Measurements from ENCODE around the gene ANXA3.
"Not testable (repeated sequence)": the region's sequence is repeated elsewhere in the genome, so short reads cannot be mapped to it uniquely, and the experiment has no call there.

Gene ANXA3, protein sequence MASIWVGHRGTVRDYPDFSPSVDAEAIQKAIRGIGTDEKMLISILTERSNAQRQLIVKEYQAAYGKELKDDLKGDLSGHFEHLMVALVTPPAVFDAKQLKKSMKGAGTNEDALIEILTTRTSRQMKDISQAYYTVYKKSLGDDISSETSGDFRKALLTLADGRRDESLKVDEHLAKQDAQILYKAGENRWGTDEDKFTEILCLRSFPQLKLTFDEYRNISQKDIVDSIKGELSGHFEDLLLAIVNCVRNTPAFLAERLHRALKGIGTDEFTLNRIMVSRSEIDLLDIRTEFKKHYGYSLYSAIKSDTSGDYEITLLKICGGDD

DNA sequence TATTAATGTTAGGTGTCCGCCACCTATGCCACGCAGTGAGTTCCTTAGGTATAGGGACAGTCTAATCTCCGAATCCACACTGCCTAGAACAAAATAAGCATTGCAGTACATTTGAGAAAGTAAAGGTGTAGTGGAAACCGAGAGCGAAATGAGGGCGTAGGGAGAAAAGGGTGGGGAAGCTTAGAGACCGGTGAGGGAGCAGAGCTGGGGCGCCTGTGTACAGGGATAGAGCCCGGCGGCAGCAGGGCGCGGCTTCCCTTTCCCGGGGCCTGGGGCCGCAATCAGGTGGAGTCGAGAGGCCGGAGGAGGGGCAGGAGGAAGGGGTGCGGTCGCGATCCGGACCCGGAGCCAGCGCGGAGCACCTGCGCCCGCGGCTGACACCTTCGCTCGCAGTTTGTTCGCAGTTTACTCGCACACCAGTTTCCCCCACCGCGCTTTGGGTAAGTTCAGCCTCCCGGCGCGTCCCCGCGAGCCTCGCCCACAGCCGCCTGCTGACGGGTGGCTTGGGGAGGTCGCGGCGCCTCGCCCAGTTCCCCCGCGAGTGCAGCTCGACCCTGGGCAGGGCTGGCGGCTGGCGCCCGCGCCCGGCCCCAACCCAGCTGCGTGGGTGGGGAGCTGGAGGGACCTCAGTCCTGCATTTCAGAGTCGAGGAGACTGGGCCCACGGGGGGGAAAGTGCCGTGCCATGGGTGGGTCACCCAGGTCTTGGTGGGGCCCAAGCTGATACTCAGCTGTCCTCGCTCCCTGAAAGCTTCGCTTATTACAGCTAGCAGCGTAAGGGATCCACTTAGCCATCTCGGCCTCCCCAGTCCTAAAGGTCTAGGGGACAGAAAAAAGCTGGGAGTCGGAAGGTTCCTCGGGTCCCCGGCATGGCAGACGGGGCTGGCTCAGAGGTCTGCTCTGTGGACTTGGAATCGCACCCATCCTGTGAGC, at the start of gene ANXA3:
Gene ANXA3, plus strand, starts transcription at position 351 of the 932 bp plus-strand sequence. CDS start 2,704 bp downstream, outside the sequence.
- no peak for DNase-seq (ENCODE audit: low read depth in 2 of 2, low spot score in 1 of 2)

DNA sequence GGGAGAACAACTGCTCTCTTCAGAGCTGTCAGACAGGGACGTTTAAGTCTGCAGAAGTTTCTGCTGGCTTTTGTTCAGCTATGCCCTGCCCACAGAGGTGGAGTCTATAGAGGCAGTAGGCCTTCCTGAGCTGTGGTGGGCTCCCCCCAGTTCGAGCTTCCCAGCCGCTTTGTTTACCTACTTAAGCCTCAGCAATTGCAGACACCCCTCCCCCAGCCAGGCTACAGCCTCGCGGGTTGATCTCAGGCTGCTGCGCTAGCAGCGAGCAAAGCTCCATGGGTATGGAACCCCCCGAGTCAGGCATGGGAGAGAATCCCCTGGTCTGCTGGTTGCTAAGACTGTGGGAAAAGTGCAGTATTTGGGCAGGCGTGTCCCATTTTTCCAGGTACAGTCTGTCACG, 45.3 kb upstream of the ANXA3 start:
- DNase-seq (ENCODE audit: low read depth in 2 of 2, low spot score in 1 of 2), result not testable (repeated sequence)

DNA sequence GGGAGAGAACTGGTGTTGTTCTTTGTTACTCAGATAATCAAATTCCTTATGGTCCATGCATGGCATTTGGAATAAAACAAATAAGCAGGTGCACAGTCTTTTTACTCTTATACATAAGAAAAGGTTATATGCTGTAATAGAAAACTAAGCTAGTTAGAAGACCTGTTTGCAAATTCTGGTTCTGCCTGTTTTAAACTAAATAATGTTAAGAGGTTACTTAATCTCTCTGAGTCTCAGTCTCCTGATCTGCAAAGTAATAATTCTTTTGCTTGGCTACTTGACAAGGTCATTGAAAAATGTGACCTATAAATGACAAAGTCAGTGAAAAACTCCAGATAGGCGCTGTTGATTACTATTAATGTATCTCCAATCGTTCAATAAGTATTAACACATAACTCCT, 42.5 kb upstream of the ANXA3 start:
- no peak for DNase-seq (ENCODE audit: low read depth in 2 of 2, low spot score in 1 of 2)

DNA sequence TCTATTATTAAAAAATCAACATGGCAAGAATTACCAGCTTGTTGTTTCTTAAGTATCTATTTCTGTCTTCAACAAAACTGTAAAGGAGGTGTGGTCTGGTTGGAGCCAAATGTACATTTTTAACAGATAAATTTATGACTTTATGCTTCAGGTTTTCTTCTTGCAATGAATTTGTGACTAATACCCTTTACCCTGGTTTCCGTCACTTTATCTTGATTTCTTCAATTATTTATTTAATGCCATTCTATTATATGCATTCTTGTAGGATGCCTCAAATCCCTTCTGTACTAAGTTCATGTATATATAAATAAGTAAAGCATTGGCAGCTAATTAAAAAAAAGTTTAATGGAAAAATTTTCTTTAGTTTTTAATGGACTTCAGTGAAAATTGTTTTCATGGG, 41.5 kb upstream of the ANXA3 start:
- no peak for DNase-seq (ENCODE audit: low read depth in 2 of 2, low spot score in 1 of 2)

DNA sequence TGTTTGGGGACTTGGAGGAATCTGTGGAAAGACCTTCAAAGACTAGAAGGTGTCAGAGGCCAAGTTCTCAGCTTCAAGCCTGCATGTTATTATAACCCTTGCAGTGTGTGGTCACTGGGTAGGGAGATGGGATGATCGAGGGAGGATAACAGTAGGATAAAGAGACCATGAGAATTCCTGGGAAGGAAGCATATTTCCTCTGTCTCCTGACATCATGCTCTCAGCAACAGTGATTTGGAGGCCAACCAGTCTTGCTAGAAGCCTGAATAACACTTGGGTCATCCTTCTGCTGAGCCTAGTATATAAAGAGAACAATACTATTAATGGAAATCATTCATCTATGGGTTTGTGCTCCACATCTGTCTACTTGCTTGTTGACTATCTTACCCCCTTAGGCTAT, 40.9 kb upstream of the ANXA3 start:
- no peak for DNase-seq (ENCODE audit: low read depth in 2 of 2, low spot score in 1 of 2)

DNA sequence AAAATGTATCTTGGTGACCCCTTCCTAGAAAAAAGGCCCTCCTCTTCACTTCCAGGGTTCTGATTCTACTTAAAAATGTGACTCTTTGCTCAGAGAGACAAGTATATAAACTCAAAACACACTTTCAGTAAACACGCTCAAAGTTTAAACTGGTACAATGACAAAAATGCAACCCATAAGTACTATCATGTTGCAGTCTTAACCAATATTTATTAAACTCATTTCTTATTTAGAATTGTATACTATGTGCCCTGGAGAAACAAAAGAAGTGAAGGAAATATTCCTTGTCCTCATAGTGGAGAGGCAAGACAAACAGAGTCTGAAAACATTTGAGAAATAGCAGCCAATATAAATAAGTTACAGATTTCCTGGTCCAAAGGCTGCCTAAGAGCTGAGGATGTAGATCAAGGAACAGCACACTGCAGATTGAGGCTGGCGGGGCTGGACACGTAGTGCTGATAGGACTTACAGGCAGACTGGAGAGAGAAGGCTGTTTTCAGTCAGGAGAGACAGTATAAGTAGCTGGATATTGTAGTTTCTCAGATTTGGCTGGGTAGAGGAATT, 39.1 kb upstream of the ANXA3 start:
- DNase-seq (ENCODE audit: low read depth in 2 of 2, low spot score in 1 of 2), result no peak

DNA sequence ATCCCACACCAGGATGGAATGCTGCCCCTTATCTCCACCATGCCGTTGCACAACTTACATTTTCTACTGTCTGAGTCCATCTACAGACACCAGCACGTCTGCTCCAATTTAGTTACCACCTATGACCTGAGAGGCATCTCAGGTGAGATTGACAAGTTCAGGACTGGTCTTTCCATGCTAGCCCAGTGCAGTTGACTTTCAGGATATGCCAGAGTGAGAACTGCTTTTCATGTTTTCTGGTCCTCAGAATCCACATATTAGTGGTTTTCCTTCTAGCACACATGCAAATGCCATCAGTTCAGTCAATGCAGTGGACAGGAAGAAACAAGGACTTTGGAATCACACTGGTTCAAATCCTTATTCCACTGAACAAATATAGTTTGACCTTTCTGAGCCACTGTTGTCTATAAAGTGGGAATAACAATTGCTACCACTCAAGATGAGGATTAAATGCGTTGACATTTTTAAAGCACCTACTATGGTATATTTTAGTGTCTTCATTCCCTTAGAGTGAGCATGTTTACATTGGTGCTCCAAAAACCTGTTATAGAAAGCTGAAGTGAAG, 38.1 kb upstream of the ANXA3 start:
- no peak for DNase-seq (ENCODE audit: low read depth in 2 of 2, low spot score in 1 of 2)

DNA sequence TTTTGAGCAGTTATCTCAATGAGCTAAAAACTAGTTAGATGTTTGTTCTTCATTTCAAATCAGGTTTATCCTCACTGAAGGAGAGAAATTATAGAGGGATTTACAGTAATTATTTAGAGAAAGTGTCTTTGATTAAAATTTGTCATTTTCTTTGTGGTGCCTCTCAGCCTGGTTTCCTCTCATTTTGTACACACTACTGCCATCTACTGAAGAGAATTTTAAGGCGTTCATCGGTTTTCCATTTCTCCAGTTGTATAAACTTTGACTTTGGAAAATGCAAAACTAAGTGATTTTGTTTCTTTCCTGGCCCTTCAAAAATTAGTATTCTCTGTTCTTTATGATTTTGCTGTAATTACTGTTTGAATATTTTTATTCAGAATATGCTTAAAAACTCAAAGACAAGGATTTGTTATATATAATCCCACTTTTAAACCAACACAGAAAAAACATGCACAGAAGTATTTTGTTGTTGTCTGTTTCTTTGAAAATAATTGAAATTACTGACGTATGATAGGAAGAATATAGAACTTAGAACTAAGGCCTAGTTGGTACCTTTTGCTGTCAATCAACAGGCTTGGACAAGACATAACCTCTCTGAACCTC, 34.4 kb upstream of the ANXA3 start:
- no peak for DNase-seq (ENCODE audit: low read depth in 2 of 2, low spot score in 1 of 2)

DNA sequence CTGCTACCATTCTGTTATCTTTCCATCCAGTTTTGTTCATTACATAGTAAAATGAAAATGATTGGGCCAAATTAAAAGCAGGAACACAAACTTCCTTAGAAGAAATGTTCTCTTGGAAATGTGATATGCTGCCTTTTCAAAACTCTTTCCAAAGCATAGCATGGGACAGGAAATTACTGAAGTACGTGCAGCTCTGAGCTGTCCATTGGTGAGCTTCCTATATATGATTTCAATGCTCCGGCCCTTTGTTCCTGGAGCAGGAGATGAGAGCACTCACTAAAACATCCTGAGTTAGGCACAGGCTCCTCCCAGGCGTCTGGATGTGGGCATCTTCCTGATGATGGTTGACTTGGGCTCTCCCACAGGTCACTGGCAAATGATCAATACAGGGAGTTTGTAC, 33.0 kb upstream of the ANXA3 start:
- DNase-seq (ENCODE audit: low read depth in 2 of 2, low spot score in 1 of 2), result no peak

DNA sequence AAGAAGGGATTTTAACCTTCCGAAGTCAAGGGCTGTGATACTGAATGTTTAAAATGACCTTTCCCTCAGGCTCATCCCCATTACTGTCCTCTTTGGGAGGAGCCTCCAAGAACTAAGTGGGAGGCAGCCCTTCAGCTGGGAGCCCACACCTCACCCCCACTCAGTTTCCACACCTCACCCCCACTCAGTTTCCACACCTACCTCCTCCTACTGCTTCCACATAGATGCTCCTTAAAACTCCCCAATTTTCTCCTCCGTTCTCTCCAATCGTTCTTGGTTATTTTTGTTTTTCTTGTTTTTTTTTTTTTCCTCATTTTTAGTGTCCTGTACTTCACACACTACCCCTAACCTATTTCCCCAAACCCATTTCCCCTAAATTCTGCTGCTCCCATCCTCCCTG, 31.6 kb upstream of the ANXA3 start:
- DNase-seq (ENCODE audit: low read depth in 2 of 2, low spot score in 1 of 2), result no peak

DNA sequence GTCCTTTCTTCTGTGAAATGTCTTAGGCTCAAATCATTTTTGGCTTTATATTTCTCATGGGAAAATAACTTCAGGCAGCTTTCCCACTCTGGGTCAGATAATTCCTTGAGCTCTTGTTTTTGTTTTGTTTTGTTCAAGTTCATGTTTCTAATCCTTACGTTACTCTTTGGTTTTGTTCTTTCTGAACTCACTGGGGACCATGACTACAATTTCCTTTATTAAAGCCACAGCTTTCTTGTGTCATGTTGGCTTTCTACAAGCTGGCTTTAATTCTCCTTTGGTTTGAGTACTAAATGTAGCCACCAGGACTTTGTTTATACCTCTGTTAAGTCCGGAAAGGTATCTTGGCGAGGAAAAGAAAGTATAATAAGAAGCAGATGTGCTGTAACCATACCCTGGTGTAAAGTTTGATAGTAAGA, 30.8 kb upstream of the ANXA3 start:
- DNase-seq (ENCODE audit: low read depth in 2 of 2, low spot score in 1 of 2), result no peak

DNA sequence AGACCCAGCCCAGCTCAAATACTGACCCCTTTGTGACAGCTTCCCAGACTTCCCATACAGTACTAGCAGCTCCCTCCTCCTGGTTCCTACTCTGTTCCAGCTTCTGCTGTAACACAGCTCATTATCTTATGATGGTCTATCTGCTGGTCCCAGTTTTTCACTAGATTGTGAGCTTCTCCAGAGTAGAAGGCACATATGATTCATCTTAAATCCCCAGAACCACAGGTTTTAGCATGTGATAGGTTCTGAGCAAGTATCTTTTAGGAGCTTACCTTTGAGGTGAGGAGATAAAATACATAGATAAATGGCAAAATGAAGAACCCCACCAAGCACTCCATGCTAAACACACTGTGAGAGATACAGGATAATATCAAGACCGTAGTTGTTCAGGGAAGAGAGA, 27.6 kb upstream of the ANXA3 start:
- DNase-seq (ENCODE audit: low read depth in 2 of 2, low spot score in 1 of 2), result no peak

DNA sequence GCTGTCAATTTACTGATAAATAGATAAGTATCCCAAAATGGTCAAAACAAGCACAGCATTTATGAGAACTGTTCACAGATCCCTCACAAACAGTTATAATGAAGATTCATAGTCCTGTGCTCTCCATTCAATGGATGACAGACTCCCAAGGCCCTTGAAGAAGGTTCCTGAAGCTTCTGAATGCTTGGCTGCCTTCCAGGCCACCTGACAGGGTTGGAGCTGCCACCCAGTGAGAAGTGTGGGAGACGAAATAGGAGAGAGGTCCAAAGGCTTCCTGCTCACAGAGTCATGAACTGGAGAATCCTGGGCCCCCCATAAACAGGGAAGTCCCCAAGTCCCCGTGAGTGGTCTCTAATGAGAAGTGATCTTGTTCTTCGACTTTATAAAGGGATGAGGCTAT, 26.0 kb upstream of the ANXA3 start:
- no peak for DNase-seq (ENCODE audit: low read depth in 2 of 2, low spot score in 1 of 2)

DNA sequence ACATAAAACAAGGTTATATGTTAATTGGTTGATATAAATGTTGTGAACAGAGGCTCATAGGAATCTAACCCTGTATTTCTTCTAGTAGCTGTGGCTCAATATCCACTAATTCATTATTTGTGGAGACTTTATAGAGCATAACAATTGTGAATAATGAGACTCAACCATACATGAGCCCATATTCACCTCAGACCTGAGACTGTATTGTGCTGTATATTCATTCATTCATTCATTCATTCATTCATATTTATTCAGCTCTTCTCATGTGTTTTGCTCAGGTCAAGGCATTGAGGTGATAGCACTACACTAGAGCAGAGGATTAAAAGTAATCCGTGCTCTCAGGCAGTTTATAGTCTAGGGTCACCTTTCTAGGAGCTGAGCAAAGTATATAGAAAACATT, 24.5 kb upstream of the ANXA3 start:
- no peak for DNase-seq (ENCODE audit: low read depth in 2 of 2, low spot score in 1 of 2)

DNA sequence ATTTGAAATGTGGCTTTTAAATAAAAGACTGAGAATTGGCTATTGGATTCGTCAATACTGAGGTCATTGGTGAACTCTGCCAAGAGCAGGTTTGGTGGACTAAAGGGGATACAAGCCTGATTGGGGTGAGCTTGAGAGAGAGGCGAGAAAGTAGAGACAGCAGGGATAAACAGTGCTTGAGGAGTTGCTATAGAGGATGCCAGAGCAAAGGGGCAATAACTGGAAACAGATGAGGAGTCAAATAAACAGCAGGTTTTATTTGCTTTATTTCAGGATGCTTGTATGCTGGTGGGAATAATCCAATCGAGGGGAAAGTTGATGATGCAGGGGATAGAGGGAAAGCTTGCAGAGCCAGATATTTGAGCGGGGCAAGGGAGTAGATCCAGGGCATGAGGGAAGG, 24.0 kb upstream of the ANXA3 start:
- DNase-seq (ENCODE audit: low read depth in 2 of 2, low spot score in 1 of 2), result no peak

DNA sequence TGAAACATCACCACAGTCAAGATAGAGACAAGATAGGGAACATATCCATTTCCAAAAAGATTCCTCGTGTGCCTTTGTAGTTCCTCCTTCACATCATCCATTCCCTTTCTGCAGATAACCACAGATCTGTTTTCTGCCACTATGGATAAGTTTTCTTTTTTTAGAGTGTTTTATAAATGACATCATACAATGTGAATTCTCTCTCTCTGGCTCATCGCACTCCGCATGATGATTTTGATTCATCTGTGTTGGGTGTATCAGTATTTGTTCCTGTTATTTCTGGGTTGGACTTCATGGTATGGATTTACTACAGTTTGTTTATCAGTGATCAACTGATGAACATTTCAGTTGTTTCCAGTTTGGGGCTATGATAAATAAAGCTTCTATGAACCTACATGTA, 23.2 kb upstream of the ANXA3 start:
- no peak for DNase-seq (ENCODE audit: low read depth in 2 of 2, low spot score in 1 of 2)

DNA sequence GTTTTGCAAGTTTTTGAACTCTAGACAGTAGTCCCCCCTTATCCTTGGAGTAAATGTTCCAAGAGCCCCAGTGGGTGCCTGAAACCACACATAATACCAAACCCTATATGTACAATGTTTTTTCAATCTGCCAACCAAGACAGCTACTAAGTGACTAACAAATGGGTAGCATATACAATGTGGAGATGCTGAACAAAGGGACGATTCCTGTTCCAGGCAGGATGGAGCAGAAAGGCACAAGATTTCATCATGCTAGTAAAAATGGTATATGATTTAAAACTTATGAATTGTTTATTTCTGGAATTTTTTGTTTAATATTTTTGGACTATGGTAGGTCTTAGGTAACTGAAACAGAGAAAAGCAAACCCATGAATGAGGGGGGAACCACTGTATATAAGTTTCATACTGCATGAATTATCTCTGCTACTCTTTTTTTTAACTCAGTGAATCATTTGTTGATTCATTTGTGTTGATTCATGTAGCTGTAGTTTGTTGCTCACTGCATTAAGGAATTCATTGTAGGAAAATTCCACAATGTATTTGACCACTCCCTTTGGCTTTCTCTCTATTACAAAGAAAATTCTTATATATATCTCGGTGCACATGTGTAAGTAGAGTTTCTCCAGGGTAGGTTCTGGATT, 21.9 kb upstream of the ANXA3 start:
- no peak for DNase-seq (ENCODE audit: low read depth in 2 of 2, low spot score in 1 of 2)

DNA sequence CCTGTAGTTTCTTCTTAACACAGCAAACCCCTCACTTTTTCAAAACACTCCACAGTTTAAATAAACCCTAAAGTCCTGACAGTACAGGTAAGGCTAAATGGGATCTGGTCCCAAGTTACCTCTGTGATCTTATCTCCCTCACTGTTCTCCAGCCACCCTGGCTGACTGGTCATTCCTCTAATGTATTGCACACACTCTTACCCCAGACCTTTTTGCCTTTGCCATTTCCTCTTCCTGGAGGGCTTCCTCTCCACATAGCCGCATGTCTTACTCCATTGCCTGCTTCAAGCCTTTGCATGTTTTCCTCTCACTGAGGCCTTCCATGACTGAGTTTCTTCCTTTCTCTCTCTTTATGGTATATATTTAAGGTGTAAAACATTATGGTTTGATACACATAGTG, 19.5 kb upstream of the ANXA3 start:
- DNase-seq (ENCODE audit: low read depth in 2 of 2, low spot score in 1 of 2), result no peak

DNA sequence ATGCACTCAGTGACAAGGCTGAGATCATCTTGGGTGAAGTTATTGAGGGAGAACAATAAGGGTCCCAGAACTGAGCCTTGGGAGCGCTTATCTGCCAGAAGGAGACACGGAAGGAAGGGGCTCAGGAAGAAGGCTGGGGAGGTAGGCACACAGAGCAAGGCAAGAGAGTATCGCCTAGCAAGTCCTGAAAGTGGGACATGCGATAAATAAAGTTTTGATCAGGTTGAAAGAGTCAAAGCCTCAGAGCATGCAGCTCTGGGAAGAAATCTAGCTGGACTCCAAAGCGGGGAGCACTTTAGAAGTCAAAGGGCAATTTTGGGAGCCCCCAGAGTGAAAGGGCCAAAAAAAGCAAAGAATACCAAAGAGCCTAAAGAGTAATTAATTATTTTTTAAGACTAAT, 17.7 kb upstream of the ANXA3 start:
- no peak for DNase-seq (ENCODE audit: low read depth in 2 of 2, low spot score in 1 of 2)

DNA sequence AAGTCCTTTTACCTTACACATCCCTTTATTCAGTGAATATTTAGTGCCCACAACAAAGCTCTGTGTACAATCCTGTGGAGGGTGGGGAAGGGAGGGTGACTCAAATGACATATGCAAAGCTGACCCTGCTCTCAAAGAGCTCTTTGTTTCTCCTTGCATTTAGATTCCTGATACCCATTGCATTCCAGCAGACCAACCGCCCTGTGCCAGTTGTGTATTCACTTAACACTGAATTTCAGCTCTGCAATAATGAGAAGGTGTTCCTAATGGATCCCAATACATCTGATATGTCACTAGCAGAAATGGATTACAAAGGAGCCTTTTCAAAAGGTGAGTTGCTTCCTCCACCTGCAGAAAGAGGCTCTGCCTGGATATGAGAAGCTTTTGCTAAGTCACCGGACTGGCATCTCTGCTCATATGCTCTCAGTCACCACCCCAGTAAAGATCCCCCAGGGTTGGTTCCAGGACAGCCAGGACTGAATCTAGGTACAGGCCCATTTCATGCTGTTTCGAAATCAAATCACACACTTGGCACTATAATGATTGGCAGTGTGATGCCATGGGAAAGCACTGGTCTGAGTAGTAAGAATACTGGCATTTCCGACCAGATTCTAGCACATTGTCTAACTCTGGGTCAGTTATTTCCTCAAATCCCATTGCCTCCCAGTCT, 17.1 kb upstream of the ANXA3 start:
- no peak for DNase-seq (ENCODE audit: low read depth in 2 of 2, low spot score in 1 of 2)

All from stimulated activated CD8-positive, alpha-beta memory T cell treated with anti-CD3 and anti-CD28 coated beads, Interleukin-4, amount 100 ng/mL, for 1 hour (primary cell).